RWPE2 (cell line): ENCODE measurements around the gene LAIR1.

ENCODE experiments used
- ATAC-seq: fragments of 200-7000 bp; cut with Tn5 transposase; 3 replicates; pipeline ENCODE4 v1.9.1; 2021; ENCODE audit warnings: low read depth
- DNase-seq: peaks from one replicate; pipeline ENCODE4 v3.0.0-alpha.2; 2020; ENCODE audit warnings: low spot score
- H3K27ac ChIP-seq: fragments of 450-650 bp; 2 replicates; pipeline ENCODE4 v1.5.1; 2017; ENCODE audit warnings: mild to moderate bottlenecking; ENCODE audit not compliant: poor library complexity, severe bottlenecking
- H3K27me3 ChIP-seq: fragments of 250-450 bp; sonication (Bioruptor Pico); 2 replicates; pipeline ENCODE4 v1.5.1; 2021; ENCODE audit warnings: mild to moderate bottlenecking, moderate library complexity; ENCODE audit not compliant: insufficient read depth, poor library complexity, severe bottlenecking
- H3K36me3 ChIP-seq: fragments of 250-450 bp; sonication (Bioruptor Pico); 2 replicates; pipeline ENCODE4 v1.5.1; 2020; ENCODE audit warnings: low read depth, mild to moderate bottlenecking, moderate library complexity
- H3K4me1 ChIP-seq: fragments of 250-450 bp; sonication (Bioruptor Pico); 2 replicates; pipeline ENCODE4 v1.5.1; 2021; ENCODE audit warnings: mild to moderate bottlenecking, moderate library complexity; ENCODE audit not compliant: insufficient read depth, poor library complexity, severe bottlenecking
- H3K4me3 ChIP-seq: fragments of 250-450 bp; sonication (Bioruptor Pico); 2 replicates; pipeline ENCODE4 v1.5.1; 2021; ENCODE audit warnings: mild to moderate bottlenecking, moderate library complexity; ENCODE audit not compliant: severe bottlenecking
- H3K9me3 ChIP-seq: fragments of 250-450 bp; sonication (Bioruptor Pico); 2 replicates; pipeline ENCODE4 v1.5.1; 2021; ENCODE audit warnings: mild to moderate bottlenecking, moderate library complexity; ENCODE audit not compliant: severe bottlenecking
- TF ChIP-seq, protein P1 (sequence below): fragments of 450-650 bp; IDR thresholded peaks from one replicate; pipeline ENCODE4 v1.5.1; 2017; ENCODE audit warnings: mild to moderate bottlenecking, moderate library complexity; ENCODE audit not compliant: poor library complexity, severe bottlenecking

LAIR1 gene

DNA sequence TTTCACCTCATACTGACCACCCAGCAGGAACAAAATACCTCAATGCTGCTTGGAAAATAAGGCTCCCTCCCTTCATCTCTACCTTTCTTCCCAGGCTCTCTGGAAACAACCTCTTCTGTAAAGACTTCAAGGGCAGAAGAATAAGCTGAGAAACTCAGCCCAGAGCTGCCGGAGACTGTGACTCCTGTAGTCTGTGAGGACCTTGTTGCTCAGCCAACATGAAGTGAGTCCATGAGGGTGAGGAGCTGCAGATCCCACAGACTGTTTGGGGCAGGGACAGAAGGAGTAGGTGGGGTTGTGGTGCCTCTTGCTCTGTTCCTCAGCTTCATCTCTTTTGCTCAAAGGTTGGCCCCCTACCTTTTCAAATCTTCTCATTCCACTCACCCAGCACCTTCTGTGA lies 59.6 kb downstream of the LAIR1 start:
- DNase-seq = no peak
- H3K27ac ChIP-seq = no peak overlapping the region
- no peaks in the 10 kb centered on the region for H3K9me3 ChIP-seq
- no peaks in the 10 kb centered on the region for H3K4me1 ChIP-seq
- peaks cover 5% of the 10 kb centered on the region for H3K27me3 ChIP-seq
- H3K4me3 ChIP-seq = no peak overlapping the region
- no peaks in the 10 kb centered on the region for H3K36me3 ChIP-seq
- TF ChIP-seq, protein P1, sequence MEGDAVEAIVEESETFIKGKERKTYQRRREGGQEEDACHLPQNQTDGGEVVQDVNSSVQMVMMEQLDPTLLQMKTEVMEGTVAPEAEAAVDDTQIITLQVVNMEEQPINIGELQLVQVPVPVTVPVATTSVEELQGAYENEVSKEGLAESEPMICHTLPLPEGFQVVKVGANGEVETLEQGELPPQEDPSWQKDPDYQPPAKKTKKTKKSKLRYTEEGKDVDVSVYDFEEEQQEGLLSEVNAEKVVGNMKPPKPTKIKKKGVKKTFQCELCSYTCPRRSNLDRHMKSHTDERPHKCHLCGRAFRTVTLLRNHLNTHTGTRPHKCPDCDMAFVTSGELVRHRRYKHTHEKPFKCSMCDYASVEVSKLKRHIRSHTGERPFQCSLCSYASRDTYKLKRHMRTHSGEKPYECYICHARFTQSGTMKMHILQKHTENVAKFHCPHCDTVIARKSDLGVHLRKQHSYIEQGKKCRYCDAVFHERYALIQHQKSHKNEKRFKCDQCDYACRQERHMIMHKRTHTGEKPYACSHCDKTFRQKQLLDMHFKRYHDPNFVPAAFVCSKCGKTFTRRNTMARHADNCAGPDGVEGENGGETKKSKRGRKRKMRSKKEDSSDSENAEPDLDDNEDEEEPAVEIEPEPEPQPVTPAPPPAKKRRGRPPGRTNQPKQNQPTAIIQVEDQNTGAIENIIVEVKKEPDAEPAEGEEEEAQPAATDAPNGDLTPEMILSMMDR = no peak
- no peak for ATAC-seq

DNA sequence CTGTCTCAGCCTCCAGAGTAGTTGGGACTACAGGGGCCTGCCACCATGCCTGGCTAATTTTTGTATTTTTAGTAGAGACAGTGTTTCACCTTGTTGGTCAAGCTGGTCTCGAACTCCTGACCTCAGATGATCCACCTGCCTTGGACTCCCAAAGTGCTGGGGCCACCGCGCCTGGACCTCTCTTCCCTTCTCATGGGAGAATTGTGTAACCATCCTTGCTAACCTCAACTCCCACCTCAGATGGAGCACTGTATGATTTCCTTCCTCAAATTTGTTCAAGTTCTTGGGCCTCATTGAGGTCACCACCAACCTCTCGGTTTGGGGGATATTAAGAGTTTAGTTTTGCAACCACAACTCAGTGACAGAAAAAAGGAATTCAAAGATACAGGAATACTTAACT lies 62.5 kb downstream of the LAIR1 start:
- H3K9me3 ChIP-seq = no peaks in the 10 kb centered on the region
- DNase-seq (no peak), ATAC-seq (no peak)
- H3K4me3 ChIP-seq = no peak overlapping the region
- H3K27me3 ChIP-seq = peaks cover 5% of the 10 kb centered on the region
- no peak overlapping the region for H3K27ac ChIP-seq
- no peaks in the 10 kb centered on the region for H3K36me3 ChIP-seq
- TF ChIP-seq, protein P1 = no peak
- no peaks in the 10 kb centered on the region for H3K4me1 ChIP-seq
